ENCODE data around the gene UBE2R2.

GRCh38 chr9:33809506-33809905 is 7.5 kb upstream of the UBE2R2 start:
- TF ChIP-seq ATF3 (IDR thresholded peaks at IDR 0.05; ENCODE audit: insufficient read depth, low read depth, low read length) (no peak), CTCF (IDR thresholded peaks at IDR 0.05; ENCODE audit: control extremely low read depth in 1 of 3, insufficient read depth in 1 of 3, low read depth in 1 of 3, low read length in 3 of 3) (no peak), CBX8 (IDR thresholded peaks at IDR 0.05; ENCODE audit: borderline replicate concordance, low read depth, low read length) (no peak), EP300 (IDR thresholded peaks at IDR 0.05; ENCODE audit: borderline replicate concordance in 1 of 2, low read depth in 2 of 2, low read length in 2 of 2) (no peak), YY1 (IDR thresholded peaks at IDR 0.05; ENCODE audit: low read depth, low read length) (no peak), SRF (IDR thresholded peaks at IDR 0.05; ENCODE audit: low read depth, low read length) (no peak), PHF8 (conservative IDR thresholded peaks at IDR 0.05; ENCODE audit: low read depth, low read length) (no peak)
